ENCODE results near the gene KSR2. TPM values are rescaled to one million over a fixed set of nuclear protein-coding genes. Genes with fewer than 3 reads are reported as not detected.

The KSR2 gene
- total RNA-seq, 2 experiments from 2014 or later: 0.03 to 0.15 TPM

GRCh38 chr12:117444781-117445180 is 524.0 kb downstream of the KSR2 start:
- POLR2A ChIA-PET: no interaction called here
- no TSS peak for BruUV-seq (replicated peaks)

GRCh38 chr12:117441751-117442150 is 527.0 kb downstream of the KSR2 start:
- CTCF ChIA-PET (ENCODE audit: unreplicated experiment): no interaction called here
- no peak overlapping the region for H3K4me3 ChIP-seq (ENCODE audit: low read depth, low read length, poor library complexity, severe bottlenecking)
- no peaks in the 10 kb centered on the region for H3K9me3 ChIP-seq (ENCODE audit: low read length)
- POLR2A ChIA-PET: no interaction called here
- H3K9me2 ChIP-seq (ENCODE audit: insufficient read depth, low read length): no peaks in the 10 kb centered on the region
- no peak overlapping the region for H3K4me2 ChIP-seq (ENCODE audit: low read length)
- no TSS peak for BruUV-seq (replicated peaks)
- no peak for DNase-seq (ENCODE audit: low spot score)
- TF ChIP-seq CTCF (conservative IDR thresholded peaks at IDR 0.05; ENCODE audit: low read length) (no peak), EZH2phosphoT487 (IDR thresholded peaks at IDR 0.05; ENCODE audit: borderline replicate concordance, low read depth, low read length) (no peak)
- H3K27ac ChIP-seq (ENCODE audit: low read depth, low read length, poor library complexity, severe bottlenecking): no peak overlapping the region
- no peaks in the 10 kb centered on the region for H3K79me2 ChIP-seq (ENCODE audit: insufficient read depth, low read depth, low read length)
- intact Hi-C loops (cut with micrococcal nuclease; ENCODE audit: unreplicated experiment): no loop called here
- no peaks in the 10 kb centered on the region for H4K20me1 ChIP-seq (ENCODE audit: insufficient read depth, low read length)
- H3K36me3 ChIP-seq (ENCODE audit: insufficient read depth, low read length): no peaks in the 10 kb centered on the region
- H2AFZ ChIP-seq (ENCODE audit: low read length): no peak overlapping the region
- H3K4me1 ChIP-seq (ENCODE audit: insufficient read depth, low read length, poor library complexity, severe bottlenecking): no peaks in the 10 kb centered on the region

More at GRCh38 chr12:117444781-117445180, 524.0 kb downstream of the KSR2 start:
- H3K4me3 ChIP-seq (ENCODE audit: low read depth, low read length, poor library complexity, severe bottlenecking): no peak overlapping the region
- H3K4me1 ChIP-seq (ENCODE audit: insufficient read depth, low read length, poor library complexity, severe bottlenecking): no peaks in the 10 kb centered on the region
- H3K79me2 ChIP-seq (ENCODE audit: insufficient read depth, low read depth, low read length): no peaks in the 10 kb centered on the region
- intact Hi-C loops (cut with micrococcal nuclease; ENCODE audit: unreplicated experiment): no loop called here
- no peak for TF ChIP-seq EZH2phosphoT487 (IDR thresholded peaks at IDR 0.05; ENCODE audit: borderline replicate concordance, low read depth, low read length)
- TF ChIP-seq CTCF (conservative IDR thresholded peaks at IDR 0.05; ENCODE audit: low read length): no peak
- H3K4me2 ChIP-seq (ENCODE audit: low read length): no peak overlapping the region
- H3K36me3 ChIP-seq (ENCODE audit: insufficient read depth, low read length): no peaks in the 10 kb centered on the region
- no peak overlapping the region for H3K27ac ChIP-seq (ENCODE audit: low read depth, low read length, poor library complexity, severe bottlenecking)
- no peaks in the 10 kb centered on the region for H4K20me1 ChIP-seq (ENCODE audit: insufficient read depth, low read length)
- H2AFZ ChIP-seq (ENCODE audit: low read length): no peak overlapping the region
- CTCF ChIA-PET (ENCODE audit: unreplicated experiment): no interaction called here
- DNase-seq (ENCODE audit: low spot score): no peak
- no peaks in the 10 kb centered on the region for H3K9me3 ChIP-seq (ENCODE audit: low read length)
- H3K9me2 ChIP-seq (ENCODE audit: insufficient read depth, low read length): no peaks in the 10 kb centered on the region

- H3K27ac ChIP-seq (ENCODE audit: low read depth, low read length, poor library complexity, severe bottlenecking): no peak overlapping the region
- H3K36me3 ChIP-seq (ENCODE audit: insufficient read depth, low read length): no peaks in the 10 kb centered on the region
- ChIA-PET POLR2A (no interaction called here), CTCF (ENCODE audit: unreplicated experiment) (no interaction called here)
- H4K20me1 ChIP-seq (ENCODE audit: insufficient read depth, low read length): no peaks in the 10 kb centered on the region
- H3K9me2 ChIP-seq (ENCODE audit: insufficient read depth, low read length): no peaks in the 10 kb centered on the region
- DNase-seq (ENCODE audit: low spot score): no peak
- no TSS peak for BruUV-seq (replicated peaks)
- no peaks in the 10 kb centered on the region for H3K4me1 ChIP-seq (ENCODE audit: insufficient read depth, low read length, poor library complexity, severe bottlenecking)
- no peaks in the 10 kb centered on the region for H3K9me3 ChIP-seq (ENCODE audit: low read length)
- TF ChIP-seq EZH2phosphoT487 (IDR thresholded peaks at IDR 0.05; ENCODE audit: borderline replicate concordance, low read depth, low read length) (no peak), CTCF (conservative IDR thresholded peaks at IDR 0.05; ENCODE audit: low read length) (no peak)
- no peak overlapping the region for H2AFZ ChIP-seq (ENCODE audit: low read length)
- intact Hi-C loops (cut with micrococcal nuclease; ENCODE audit: unreplicated experiment): no loop called here
- no peak overlapping the region for H3K4me3 ChIP-seq (ENCODE audit: low read depth, low read length, poor library complexity, severe bottlenecking)
- no peak overlapping the region for H3K4me2 ChIP-seq (ENCODE audit: low read length)
- H3K79me2 ChIP-seq (ENCODE audit: insufficient read depth, low read depth, low read length): no peaks in the 10 kb centered on the region
Observed at GRCh38 chr12:117440384-117440783, 528.4 kb downstream of the KSR2 start.

Data from OCI-LY7 (cell line).